ENCODE data around the gene ZP1. TPM values are rescaled to one million over a fixed set of nuclear protein-coding genes. Genes with fewer than 3 reads are reported as not detected.

ZP1 gene
- polyA plus RNA-seq, 12 donors, result 0.11 to 0.24 (median 0.15) TPM; not detected in 9

DNA sequence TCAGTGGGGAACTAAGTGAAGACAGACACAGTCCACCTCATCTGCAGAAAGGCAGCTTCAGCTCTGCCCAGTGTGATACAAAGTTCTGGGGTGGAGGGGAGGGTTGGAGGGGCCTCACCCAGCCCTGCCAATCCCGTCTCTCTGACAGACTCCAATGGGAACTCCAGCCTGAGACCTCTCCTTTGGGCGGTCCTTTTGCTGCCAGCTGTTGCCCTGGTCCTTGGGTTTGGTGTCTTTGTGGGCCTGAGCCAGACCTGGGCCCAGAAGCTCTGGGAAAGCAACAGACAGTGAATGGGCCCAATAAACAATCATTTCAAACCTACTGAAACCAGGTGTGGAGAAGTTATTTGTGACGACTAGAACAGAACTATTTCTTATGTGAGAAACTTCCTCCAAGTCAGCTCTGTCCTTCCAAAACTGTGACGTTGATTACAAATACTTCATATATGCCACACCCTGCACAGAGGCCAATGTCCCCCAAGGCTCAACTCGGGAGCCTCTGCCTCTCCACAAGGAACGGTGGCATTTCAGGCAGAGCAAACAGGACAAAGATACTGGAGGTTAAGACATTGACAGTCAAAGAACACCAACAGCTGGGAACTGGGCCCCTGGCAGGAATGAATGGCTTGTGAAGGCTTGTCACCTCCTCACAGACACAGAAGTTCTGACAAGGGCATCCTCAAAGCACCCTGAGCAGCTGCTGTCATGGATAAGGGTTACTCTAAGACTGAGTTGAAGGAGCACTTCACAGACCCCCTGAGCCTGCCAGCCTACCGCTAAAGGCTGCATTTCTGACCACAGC, 8.2 kb downstream of the ZP1 start:
- DNase-seq, result no peak

DNA sequence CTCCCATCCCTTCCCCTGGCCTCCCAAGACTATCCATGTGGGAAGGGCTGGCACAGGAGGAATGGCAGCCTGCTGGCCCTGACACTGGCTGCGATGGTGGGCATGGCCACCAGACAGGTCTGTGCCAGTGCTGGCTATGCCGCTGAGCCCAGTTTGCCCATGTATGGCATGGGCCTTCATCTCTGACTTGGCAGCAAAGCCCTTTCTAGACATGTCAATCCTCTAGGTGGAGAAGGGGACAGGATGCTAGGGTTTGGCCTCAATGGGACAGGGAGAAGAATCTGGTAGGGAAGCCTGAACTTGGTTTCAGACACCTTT, 8.8 kb downstream of the ZP1 start:
- no peak for DNase-seq

DNA sequence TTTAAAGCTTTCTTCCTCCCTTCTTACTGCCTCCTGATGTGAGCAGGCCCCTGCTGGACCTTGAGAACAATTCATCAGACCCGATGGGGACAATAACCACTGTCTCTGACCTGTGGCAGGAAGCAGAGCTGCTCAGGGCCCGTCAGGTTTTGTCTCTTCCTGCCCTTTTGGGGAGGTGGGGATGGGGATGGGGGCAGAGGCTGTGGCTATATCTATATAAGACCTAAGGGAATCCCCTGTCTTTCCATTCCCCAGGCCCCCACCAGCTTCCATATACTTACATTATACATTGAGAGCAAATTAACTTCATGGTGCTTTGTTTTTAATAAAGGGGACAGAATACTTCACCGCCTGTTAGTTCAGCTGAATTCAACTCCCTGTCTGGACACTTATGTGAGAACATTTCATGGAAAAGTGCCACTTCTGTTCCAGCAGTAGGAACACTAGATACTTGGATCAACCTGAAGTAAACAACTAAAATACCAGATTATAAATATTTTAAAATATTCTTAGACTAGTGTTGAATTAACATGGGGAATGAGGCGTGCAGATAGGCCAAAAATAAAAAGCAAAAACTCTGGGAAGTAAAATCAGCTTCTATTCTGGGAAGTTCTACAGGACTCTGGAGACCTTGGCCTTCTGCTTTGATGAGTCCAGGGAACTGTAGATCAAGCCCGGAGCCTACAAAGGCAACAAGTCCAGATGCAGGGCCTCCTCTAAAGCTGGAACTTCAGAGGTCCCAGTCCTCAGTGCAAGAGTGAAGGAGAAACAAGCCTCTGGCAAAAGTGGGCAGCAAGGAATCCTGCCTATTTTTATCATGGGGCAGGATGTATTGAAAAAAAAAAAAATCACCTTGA, 11.1 kb downstream of the ZP1 start:
- DNase-seq, result peak; percentile 65

DNA sequence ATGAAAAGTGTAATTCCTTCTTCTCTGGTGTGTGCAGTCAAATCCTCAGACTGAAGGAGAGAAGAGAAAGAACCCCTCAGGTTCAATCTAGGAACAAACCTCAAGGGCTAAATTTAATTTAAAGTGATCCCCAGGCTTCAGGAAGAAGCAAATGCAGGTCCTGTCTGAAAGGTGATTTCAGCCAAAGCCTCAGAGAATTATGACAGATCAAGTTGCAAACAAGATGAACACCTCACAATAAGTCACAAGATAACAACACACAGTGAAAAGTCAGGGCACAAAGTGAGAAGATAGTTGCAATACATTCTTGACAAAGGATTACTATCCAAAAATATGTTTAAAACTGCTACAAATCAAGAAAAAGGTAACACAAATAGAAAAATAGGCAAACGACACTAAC, 11.8 kb downstream of the ZP1 start:
- DNase-seq, result no peak

DNA sequence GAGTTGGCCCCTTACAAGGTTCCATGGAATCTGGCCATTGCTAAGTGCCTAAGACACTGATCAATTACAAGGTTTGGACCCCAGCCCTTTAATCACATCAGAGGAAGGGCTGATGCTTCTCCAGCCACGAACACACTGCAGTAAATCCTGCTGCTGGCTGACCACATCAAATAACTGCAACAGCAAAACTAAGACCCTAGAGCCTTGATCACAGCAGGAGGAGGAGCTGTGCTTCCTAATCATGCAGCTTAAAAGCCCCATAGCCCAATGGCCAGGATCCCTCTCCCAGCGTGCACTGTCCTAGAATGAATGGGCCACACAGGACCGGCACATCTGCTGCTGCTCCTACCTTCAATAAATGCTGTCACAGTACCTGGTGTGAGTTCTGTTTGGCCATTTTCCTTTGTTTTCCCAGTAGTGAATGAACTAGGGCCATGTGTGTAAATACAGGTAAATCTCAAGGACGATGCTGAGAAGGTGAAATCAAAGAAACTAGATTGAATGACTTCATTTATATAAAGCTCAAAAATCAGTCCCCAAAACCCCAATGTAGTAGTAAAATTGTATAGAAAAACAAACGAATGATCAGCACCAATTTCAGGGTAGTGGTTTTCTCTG, 12.7 kb downstream of the ZP1 start:
- DNase-seq, result no peak

DNA sequence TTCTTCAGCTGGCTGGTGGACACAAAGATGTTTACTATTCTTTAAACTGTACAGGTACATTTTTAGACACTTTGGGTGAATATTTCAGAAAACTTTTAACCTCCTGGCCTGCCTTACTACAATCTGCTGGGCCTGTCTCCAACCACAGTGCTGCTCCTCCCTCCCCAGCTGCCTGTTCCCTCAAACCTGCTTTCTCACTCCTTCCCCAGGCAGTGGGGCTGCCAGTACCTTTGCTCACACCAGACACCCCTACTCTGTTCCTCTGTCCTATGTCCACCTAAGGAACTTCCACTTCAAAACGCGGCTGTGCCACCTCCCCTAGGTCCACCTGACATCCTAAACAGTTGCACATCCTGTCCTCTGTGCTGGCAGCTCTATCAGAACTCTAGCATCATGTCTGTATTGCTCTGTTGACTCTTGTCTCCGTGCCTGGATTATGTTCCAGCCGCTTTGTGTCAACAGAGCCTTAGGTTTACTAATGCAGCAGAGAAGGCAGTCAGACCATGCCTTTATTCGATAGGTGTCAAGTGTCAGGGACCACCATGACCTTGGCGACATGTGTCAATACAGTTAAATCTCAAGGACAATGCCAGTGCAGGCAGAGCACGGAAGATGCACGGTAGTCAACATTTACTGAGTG, 13.4 kb downstream of the ZP1 start:
- DNase-seq, result no peak

DNA sequence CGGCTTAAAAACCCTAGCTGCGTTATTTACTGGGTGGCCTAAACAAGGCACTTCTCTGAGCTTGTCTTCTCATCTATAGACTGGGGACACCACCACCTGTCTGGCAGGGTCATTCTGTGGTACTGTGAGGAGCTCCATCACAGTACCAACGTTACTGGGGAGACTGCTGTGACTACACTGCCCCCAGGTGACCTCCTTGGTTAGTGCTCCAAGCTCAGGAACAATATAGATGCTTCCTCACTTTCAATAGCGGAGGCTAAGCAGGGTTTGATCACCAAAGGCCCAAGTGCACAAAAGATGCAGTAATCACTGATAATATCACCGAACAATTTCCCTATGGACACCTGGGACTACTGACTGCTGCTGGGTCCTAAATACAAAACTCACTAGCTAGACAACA, 20.2 kb downstream of the ZP1 start:
- no peak for DNase-seq

DNA sequence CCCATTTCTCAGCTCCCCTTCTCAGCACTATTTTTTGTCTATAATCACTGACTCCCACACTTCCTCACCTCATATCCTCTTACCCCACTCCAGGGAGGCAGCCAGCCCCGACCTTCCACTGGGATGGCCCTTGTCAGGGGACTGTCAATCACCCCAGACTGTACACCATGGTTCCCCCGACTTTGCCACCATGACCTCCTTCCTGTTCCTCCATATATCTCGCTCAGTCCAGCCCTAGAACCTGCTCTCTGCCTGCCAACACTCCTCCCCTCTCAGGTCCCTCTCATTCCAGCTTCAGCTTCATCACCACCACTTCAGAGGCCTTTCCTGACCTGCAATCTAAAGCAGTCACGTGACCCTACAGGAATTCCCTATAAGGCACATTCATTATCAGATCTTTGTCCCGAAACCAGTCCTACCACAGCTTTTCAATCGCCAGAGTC, 22.5 kb downstream of the ZP1 start:
- no peak for DNase-seq

DNA sequence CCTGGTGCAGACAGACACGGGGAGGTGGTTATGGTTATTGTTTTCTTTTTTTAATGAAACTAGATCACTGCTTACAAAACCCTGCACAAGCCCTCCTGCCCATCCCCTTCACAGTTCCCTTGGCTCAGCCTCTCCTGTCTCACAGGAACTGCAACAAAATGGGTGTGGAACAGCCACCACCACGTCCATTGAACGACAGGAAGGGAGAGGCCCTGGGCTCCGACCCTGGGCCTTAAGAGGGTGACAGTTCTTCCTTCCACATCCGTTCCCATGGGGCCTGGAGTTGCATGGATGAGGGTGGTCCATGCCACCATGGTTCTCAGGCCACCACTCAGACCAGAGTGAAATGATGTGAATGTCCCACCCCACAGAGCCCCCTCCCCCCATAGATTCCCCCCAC, 23.4 kb downstream of the ZP1 start:
- no peak for DNase-seq

DNA sequence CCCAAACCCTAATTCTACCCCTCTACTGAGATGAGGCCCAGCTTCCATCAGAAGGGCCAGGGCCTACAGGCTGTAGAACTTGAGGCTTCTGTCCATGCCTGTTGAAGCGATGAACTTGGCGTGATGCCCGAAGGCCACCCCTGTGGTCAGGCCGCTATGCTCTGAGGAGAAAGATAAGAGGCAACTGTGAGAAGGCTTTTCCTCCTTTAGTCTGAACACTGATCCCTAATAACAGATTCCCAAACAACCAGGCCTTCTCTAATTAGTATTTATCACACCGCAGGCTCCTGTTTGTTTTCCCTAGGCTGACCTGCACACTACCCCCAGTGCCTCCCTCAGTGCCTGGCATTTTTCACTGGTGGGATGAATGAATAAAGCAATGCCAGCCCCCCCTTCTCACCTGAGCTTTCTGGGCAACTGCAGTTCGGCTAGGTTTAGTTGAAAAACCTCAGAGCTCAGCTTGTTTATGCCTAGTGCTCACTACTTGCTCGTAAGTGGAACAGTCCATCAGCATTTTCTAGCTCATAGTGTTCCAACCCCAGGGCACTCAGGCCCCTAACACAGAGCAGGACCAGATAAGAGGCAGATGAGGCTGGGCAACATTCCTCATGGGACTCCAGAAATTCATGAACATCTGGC, 23.9 kb downstream of the ZP1 start:
- DNase-seq, result no peak

DNA sequence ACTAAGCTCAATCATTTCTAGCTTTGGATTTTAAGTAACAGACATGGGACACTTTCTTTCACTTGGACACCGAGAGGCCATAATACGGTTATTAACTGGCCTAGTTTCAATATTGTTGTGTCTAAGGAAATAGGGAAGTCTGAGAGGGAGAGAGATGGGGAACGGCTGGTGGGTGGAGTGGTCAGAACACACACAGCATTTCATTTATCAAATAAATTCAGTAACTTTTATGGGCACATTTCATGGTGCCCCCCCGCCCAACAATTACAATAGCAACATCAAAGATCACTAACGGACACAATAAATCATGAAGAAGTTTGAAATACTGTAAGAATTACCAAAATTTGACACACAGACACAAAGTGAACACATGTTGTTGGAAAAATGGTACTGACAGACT, 28.3 kb downstream of the ZP1 start:
- no peak for DNase-seq

DNA sequence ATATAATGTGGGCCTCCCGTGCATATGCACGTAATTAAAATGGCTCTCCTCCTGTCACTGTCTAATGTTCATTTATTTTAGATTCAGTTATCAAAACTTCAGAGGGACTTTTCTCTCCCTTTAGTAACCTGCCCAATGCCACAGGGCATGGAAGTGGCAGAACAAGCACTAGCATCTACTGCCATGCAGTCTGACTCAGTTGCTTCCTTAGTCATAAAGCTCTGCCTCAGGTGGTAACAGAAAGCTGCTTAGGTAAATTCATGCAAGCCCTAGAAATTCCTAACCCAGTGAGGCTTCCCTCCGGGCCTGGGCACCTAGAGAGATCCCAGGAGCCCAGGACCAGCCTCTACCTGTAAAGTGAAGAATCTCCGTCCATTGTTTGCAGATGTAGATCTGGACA, 30.2 kb downstream of the ZP1 start:
- no peak for DNase-seq

DNA sequence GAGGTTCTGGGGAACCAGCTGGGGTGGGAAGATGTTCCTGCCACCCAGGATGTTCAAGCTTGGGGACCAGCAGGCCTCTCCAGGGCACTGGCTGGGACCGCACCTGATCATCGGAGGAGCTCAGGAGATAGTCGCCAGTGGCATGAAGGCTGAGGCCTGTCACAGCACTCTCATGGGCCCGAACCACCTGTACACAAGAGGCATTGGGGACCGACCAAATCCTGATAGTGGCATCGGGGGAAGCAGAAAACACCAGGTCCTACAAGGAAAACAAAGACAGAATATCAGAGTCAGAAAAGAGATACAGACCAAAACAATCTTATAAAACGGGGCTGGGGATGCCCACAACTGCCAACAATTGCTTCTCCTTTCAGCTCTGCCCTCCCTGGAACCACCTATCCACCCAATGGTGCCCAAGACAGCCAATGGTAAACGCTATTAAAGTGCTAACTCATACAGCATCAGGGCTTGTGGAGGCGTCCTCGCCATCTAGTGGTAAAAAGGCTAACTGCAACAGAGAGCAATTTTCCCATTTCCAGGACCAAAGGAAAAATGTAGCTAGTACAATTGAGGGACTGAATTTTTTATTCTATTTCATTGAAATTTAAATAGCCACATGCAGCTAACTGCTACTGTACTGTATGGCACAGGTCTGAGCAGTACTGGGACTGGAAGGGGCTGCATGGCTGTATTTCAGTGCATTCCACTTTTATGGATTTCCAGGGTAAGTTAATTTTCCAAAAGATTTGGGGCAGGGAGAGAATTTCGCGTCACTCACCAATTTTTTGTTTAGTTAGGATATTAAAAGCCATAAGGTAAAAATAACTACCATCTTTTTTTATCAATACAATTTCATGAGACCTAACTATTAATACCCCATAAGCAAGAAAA, 31.9 kb downstream of the ZP1 start:
- peak; percentile 68 for DNase-seq

DNA sequence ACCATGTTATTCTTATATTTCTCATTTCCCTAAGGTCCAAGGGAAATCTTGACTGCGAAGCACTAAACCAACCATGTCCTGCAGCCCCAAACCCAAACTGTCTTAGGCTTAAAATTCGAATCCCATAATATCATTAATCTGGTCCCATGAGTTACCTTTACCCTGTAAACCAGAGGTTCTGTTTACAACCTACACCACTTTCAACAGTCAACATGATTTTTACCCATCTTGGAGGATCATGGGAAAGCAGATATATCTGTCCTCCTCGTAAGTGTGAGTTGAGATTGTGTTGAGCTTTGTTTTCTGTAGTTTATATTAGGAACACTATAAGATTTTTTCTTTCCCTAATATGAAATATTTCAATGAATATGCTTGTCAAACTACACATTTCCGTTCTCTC, 32.6 kb downstream of the ZP1 start:
- DNase-seq, result no peak

DNA sequence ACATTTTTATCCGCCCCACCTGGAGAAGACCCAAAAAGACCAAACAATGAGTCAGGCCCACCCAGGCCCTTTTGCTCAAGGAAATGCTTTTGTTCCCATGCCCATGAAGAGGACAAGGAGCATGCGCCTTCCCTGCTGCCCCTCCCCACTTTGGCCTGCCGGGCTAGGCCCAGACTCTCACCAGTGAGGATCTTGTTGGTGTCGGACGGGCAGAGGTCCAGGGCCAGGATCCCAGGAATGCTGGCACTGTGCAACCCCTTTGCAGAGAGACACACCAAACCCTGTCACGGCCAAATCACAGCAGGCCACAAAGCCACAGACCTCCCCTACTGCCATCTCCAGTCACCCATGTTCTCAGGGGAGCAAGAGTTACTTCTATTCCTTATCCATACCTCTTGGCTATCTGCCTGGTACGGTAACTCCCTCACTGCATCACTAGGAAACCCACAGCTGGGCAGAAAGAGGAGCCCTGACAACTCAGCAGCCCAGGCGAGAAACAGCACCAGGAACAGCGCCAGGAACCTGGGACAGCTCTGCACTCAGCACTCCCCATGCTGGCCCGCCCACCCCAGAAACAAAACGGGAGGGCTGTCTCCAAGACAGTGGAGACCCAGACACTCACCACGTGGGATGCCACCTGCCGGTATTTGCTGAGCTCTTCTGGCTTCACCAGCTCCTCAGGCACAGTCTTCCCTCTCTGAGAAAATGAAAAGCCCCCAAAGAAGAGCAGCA, 33.5 kb downstream of the ZP1 start:
- DNase-seq, result no peak

DNA sequence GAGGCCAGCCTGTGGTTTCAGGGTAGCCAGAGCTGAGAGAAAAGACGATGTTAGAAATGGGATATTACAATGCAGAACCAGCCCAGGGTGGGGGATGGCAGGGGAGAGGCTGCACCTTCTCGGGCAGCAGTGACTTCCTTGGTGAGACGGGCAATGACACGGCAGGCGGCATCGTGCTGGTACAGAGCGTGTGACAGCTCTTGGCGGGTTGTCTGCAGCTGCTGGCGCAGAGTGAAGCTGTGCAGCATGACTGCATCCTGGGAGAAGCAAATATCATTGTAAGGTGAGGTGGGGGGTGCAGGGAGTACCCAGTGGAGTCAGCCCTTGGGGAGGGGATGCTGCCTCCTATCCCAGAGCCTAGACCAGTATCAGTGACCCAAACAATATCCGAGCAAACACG, 35.3 kb downstream of the ZP1 start:
- DNase-seq, result no peak

DNA sequence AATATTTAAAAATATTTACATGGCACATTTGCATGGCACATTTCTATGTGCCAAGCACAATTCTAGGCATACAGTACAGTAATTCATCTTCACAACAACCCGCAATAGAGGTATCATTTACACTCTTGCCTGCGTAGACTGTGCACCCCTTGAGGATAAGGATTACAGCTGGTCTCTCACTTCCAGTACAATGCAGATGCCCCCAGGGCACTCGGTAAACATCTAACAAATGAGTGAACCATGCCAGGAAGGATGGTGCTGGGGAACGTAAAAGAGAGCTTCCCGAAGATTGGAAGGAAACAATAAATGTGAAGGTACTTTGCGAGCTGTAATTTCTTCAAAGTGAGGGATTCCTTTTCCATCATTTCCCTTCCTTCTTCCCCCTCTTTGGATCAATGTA, 37.7 kb downstream of the ZP1 start:
- DNase-seq, result no peak

DNA sequence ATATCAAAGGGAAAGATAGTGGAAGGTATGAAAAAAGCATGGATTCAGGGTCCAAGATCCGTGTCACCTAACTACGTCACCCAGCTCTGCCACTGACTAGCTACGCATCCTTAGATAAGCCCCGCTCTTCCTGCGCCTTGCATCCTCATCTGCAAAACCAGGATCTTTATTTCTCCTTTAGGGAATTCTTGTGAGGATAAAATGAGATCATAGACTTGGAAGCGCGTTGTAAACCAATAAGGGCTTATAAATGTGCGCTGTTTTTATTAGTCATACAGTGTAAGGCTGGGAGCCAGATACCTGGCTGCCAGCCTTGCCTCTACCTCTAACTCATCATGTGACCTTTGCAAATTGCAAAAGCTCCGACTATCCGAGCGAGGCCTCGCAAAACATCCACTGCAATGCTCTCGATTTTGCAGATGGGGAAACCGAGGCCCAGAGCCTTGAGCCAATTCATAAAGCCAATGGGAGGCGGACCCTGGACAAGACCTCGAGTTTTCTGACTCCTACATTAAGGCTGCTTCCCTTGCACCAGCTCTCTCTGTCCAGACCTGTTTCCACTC, 38.3 kb downstream of the ZP1 start:
- DNase-seq, result no peak

DNA sequence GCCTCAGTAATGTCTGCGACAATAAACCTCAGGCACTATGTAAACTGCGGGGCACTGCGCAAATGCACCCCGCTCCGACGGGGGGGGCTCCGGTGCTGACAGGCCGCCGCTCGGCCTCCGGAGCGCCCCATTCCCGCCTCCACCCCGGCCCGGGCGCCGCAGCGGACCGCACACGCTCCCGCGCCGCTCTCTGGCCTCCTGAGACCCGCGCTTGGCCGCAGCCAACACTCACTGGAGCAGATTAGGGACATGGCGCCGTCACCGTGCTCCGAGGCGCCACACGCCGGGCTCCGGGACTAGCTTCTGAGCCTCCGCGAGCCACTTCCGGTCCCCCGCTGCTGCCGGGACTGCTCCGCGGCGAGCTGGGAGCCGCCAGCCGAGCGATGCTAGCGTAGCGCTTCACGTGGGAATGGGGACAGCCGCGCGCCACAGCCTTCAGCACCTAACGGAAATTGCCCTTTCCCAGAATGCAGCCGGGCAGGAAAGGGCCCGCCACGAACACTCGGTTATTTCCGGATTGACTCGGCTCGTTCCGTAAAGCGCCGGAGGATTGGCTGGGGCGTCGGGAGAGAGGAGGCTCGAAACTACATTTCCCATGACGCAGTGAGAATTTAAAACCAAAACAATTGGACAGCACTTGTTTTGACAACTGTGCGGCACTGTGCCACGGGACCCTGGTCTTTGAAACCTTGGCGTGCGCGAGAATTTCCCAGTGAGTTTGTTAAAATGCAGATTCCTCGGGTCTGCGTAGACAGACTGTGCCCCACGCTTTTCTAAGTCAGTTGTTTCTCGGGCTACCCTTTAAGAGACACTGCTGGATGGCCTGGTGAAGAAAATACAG, 39.0 kb downstream of the ZP1 start, which contains the start of gene PRPF19:
Gene PRPF19, minus strand, starts transcription at position 454 of the 841 bp plus-strand sequence. Its CDS starts 203 bp downstream, at position 251.
- peak; percentile 98 for DNase-seq

Data from muscle of arm (tissue), 12 donors.